Activated naive CD8-positive, alpha-beta T cell treated with anti-CD3 and anti-CD28 coated beads for 36 hours (primary cell): ENCODE data around the gene EPS8L1. TPM values are rescaled to one million over a fixed set of nuclear protein-coding genes. Genes with fewer than 3 reads are reported as not detected.
"Not testable (repeated sequence)": the region's sequence is repeated elsewhere in the genome, so short reads cannot be mapped to it uniquely, and the experiment has no call there.

Source experiments
- DNase-seq: peaks from one replicate; pipeline ENCODE4 v3.0.0; 2021
- H3K27ac Mint-ChIP-seq: one replicate; pipeline ENCODE4 v1.8.0; 2022; ENCODE audit warnings: mild to moderate bottlenecking, moderate library complexity, mixed read lengths
- H3K27me3 Mint-ChIP-seq: one replicate; pipeline ENCODE4 v1.8.0; 2022; ENCODE audit warnings: mild to moderate bottlenecking, mixed read lengths
- H3K36me3 Mint-ChIP-seq: one replicate; pipeline ENCODE4 v1.8.0; 2021; ENCODE audit warnings: mild to moderate bottlenecking, mixed read lengths
- H3K4me1 Mint-ChIP-seq: one replicate; pipeline ENCODE4 v1.8.0; 2021; ENCODE audit warnings: mixed read lengths
- H3K4me3 Mint-ChIP-seq: one replicate; pipeline ENCODE4 v1.8.0; 2022; ENCODE audit warnings: mild to moderate bottlenecking, moderate library complexity, mixed read lengths
- H3K9me3 Mint-ChIP-seq: one replicate; pipeline ENCODE4 v1.8.0; 2022; ENCODE audit warnings: mixed read lengths
- total RNA-seq, 2 experiments: library from RNA; stranded (reverse); gene quantifications; one replicate each; pipeline ENCODE4 v1.2.3, GENCODE V29; 2021

EPS8L1 gene
- total RNA-seq, 2 experiments from 2014 or later: 1.3 to 1.5 TPM

DNA sequence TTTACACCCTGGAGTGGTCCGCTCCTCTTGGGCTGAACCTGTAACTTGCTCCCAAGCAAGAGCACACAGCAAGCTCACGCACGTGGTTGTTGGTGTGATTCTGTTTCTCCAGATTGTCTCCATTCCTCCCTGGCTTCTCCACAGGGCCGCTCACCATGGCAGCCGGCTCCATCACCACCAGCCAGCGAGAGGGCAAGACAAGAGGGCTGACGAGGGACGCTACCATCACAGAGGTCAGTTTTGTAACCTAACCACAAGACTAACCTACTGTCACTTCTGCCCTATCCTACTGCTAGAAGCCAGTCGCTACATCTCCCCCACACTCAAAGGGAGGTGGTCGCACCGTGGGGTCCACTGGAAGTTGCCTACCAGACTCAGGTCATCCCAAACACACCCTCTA is 33.0 kb upstream of the EPS8L1 start:
- H3K27me3 Mint-ChIP-seq: no peaks in the 10 kb centered on the region
- peaks cover 25% of the 10 kb centered on the region for H3K4me1 Mint-ChIP-seq
- DNase-seq: no peak
- peak overlapping the region; percentile 56 for H3K4me3 Mint-ChIP-seq
- peaks cover 48% of the 10 kb centered on the region for H3K36me3 Mint-ChIP-seq
- no peaks in the 10 kb centered on the region for H3K9me3 Mint-ChIP-seq
- peak overlapping the region; percentile 88 for H3K27ac Mint-ChIP-seq

DNA sequence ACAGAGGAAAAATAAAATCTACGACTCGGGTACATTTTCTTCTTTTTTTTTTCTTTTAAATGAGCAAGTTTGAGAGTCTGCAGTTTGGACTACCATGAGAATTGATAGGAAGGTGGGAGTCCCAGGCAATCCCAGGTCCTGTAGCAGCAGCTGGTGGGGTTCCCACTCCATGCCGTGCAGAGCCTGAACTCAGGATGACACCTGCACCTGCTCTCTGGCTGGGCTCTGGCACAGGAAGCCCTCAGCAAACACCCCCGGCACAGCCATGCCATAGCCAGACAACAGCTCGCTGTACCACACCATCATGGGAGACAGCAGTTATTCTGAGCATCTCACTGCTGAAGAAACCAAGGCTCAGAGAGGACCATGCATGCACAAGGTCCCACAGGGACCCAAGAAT is 31.4 kb upstream of the EPS8L1 start:
- no peaks in the 10 kb centered on the region for H3K9me3 Mint-ChIP-seq
- no peak overlapping the region for H3K4me3 Mint-ChIP-seq
- no peak for DNase-seq
- H3K27ac Mint-ChIP-seq: no peak overlapping the region
- H3K4me1 Mint-ChIP-seq: peaks cover 22% of the 10 kb centered on the region
- peaks cover 49% of the 10 kb centered on the region for H3K36me3 Mint-ChIP-seq
- no peaks in the 10 kb centered on the region for H3K27me3 Mint-ChIP-seq

DNA sequence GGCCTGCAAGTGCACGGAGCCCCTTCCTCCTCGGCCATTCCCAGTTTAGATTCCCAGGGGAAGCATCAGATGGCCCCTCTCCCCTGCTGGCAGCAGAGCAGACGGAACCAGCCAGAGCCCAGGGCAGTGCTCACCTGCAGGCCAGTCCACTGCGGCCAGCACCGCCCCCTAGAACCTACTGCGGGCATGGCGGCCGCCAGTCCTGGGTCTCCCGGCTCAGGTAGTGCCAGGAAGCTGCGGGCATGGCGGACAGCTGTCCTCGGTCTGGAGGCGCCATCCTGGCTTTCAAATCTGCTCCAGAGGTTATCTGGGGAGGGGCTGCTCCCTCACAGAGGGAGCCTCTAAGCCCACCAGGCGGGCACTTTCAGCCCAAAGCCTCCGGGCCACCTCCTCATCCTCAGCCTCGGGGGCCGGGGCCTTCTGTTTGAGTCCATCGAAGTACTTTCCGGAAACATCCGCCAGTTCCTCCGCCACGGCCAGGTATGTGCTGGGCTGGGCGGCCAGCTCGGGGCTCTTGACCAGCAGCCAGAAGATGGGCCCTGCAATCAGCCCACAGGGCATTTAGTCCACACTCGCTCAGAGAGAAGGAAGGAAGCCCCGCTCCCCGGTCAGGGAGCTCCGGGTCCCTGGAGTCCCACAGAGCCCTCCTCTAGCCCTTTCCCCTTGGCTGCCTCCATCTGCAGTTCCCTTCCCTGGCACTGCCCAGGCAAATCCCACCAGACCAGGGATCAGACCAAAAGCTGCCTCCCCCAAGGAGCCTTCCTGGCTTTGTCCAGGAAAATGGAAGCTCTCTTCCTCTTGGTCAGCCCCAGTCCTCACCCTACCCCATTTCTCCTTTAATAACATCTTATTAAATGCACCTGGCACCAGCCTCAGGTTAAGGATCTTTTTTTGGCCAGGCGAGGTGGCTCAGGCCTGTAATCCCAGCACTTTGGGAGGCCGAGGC is 30.6 kb upstream of the EPS8L1 start:
- H3K4me1 Mint-ChIP-seq: peaks cover 22% of the 10 kb centered on the region
- H3K9me3 Mint-ChIP-seq: no peaks in the 10 kb centered on the region
- H3K4me3 Mint-ChIP-seq: no peak overlapping the region
- no peaks in the 10 kb centered on the region for H3K27me3 Mint-ChIP-seq
- H3K27ac Mint-ChIP-seq: peak overlapping the region; percentile 16
- H3K36me3 Mint-ChIP-seq: peaks cover 44% of the 10 kb centered on the region
- no peak for DNase-seq

DNA sequence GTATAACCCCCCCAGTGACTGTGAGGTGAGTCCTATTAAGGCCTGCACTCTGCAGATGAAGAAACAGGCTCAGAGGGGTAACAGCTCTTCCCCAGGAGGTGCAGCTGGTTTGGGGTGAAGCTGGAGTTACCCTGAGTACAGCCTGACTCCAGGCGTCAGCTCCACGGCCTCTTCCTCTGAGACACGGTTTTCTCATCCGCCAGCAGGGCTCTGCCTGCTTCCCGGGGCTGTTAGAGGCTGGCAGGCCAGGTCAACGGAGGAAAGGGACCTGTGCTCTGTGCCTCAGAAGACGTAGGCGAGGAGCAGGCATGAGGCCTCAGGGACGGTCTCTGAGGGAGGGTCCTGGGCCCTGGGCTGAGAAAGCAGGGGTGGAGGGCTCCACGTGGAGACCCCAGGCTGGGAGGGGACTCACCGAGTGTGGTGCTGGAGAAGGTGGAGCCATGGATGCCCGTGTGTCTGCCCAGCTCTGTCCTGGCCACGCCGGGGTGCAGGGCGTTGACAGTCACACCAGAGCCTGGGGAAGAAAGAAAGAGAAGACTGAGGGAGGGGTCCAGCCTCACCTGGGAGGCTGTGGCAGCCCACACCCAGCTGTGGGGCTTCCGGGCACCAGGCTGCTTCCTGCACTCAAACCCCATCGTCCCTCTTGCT is 28.6 kb upstream of the EPS8L1 start:
- no peaks in the 10 kb centered on the region for H3K9me3 Mint-ChIP-seq
- DNase-seq: no peak
- H3K4me3 Mint-ChIP-seq: no peak overlapping the region
- no peaks in the 10 kb centered on the region for H3K27me3 Mint-ChIP-seq
- peaks cover 44% of the 10 kb centered on the region for H3K36me3 Mint-ChIP-seq
- H3K27ac Mint-ChIP-seq: no peak overlapping the region
- peaks cover 12% of the 10 kb centered on the region for H3K4me1 Mint-ChIP-seq

DNA sequence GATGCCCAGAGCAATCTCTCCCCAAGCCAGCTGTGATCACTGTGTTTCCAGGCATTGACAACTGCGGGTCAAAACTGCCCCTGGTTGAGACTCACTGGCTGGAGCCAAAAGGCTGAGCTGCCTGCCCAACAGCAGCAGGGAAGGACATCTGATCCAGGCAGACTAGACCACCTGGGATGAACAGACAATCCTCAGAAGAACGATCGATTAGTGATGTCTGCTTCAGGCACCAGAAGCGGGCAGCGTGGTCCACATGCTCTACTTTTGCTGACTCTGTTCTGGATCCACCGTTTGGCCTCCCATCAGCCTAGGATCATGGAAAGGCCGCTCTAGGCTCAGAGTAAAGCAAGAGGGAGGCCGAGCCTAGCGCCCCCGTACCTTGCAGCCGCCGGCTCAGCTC is 27.7 kb upstream of the EPS8L1 start:
- Mint-ChIP-seq H3K27me3 (no peaks in the 10 kb centered on the region), H3K4me1 (peaks cover 3% of the 10 kb centered on the region), H3K36me3 (peaks cover 43% of the 10 kb centered on the region), H3K9me3 (no peaks in the 10 kb centered on the region), H3K4me3 (no peak overlapping the region), H3K27ac (no peak overlapping the region)
- no peak for DNase-seq

DNA sequence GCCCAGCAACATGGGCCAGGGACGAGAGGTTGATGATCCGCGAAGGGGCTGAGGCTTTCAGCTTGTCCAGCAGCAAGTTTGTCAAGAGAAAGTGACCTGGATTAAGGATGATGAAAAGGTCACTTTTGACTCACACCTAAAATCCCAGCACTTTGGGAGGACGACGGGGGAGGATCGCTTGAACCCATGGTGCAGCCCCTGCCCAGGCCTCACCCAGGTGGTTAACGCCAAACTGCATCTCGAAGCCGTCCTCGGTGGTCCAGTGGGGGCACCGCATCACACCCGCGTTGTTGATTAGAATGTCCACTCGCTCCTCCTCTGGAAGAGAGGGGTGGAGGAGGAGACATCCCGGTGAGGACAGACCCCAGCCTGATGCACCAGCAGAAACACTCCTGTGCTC is 27.2 kb upstream of the EPS8L1 start:
- Mint-ChIP-seq H3K27ac (no peak overlapping the region), H3K4me1 (no peaks in the 10 kb centered on the region), H3K9me3 (no peaks in the 10 kb centered on the region), H3K36me3 (peaks cover 43% of the 10 kb centered on the region), H3K27me3 (no peaks in the 10 kb centered on the region), H3K4me3 (no peak overlapping the region)
- no peak for DNase-seq

DNA sequence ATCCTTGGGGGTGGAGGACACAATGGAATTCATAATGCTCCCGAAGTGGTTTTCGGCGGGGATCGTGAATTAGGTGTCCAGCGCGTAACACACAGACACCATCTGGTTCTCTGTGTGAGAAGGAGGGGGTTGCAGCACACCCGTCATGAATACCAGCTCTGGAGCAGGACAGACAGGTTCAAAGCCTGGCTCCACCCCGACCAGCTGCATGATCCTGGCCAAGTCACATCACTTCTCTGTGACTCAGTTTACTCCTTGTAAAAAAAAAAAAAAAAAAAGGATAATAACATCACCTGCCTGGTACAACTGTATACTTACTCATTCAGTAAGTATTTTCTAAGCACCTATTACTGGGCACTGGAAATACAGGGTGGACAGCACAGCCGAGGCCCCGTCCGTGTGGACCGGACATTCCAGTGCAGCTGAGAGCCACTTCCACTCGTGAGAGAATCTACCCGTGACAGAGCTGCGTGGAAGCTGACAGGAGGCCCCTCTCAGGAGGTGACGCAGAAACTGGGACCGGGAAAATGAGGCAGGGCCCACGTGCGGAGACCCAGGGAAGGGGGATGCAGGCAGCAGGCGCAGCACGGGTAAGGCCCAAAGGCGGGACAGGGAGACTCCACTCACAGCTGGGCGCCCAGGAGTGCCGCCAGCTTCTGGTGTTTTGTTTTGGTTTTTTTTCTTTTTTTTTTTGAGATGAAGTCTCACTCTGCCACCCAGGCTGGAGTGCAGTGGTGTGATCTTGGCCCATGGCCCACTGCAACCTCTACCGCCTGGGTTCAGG is 24.7 kb upstream of the EPS8L1 start:
- DNase-seq: no peak
- H3K36me3 Mint-ChIP-seq: peaks cover 37% of the 10 kb centered on the region
- no peaks in the 10 kb centered on the region for H3K9me3 Mint-ChIP-seq
- no peaks in the 10 kb centered on the region for H3K27me3 Mint-ChIP-seq
- no peak overlapping the region for H3K4me3 Mint-ChIP-seq
- H3K4me1 Mint-ChIP-seq: no peaks in the 10 kb centered on the region
- H3K27ac Mint-ChIP-seq: no peak overlapping the region

DNA sequence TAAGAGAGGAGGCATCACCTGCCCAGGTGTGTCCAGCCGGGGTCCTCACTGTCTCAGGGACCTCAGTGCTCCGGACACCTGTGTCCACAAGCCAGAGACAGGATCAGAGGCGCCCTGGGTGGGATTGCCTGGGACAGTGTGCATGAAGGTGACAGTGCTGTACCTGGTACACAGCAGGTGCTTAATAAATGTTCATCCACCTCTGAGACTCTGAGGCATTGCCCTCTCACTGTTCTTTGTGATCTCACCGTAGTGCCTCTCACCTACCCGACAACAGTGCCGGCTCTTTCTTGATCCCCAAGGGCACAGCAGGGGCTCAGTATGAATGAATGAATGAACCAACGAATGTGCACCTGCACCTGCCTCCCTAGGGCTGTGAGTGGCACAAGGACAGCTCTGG is 21.9 kb upstream of the EPS8L1 start:
- Mint-ChIP-seq H3K36me3 (peaks cover 45% of the 10 kb centered on the region), H3K27me3 (no peaks in the 10 kb centered on the region)

DNA sequence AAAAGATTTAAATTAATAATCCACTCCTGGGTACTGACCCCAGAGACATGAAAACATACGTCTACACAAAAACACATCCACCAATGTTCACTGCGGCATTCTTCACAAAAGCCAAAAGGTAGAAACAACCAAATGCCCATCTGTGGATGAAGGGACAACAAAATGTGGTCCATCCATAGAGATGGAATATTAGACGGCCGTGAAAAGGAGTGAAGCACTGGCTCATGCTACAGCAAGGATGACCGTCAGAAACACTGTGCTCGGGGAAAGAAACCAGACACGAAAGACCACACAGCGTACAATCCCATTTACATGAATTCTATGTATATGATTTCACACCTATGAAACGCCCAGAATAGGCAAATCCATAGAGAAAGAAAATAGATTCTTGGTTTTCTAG is 18.8 kb upstream of the EPS8L1 start:
- no peak overlapping the region for H3K27ac Mint-ChIP-seq

More for the DNA sequence above, 21.9 kb upstream of the EPS8L1 start:
- no peaks in the 10 kb centered on the region for H3K4me1 Mint-ChIP-seq
- DNase-seq: no peak
- H3K4me3 Mint-ChIP-seq: no peak overlapping the region
- H3K27ac Mint-ChIP-seq: no peak overlapping the region
- no peaks in the 10 kb centered on the region for H3K9me3 Mint-ChIP-seq

DNA sequence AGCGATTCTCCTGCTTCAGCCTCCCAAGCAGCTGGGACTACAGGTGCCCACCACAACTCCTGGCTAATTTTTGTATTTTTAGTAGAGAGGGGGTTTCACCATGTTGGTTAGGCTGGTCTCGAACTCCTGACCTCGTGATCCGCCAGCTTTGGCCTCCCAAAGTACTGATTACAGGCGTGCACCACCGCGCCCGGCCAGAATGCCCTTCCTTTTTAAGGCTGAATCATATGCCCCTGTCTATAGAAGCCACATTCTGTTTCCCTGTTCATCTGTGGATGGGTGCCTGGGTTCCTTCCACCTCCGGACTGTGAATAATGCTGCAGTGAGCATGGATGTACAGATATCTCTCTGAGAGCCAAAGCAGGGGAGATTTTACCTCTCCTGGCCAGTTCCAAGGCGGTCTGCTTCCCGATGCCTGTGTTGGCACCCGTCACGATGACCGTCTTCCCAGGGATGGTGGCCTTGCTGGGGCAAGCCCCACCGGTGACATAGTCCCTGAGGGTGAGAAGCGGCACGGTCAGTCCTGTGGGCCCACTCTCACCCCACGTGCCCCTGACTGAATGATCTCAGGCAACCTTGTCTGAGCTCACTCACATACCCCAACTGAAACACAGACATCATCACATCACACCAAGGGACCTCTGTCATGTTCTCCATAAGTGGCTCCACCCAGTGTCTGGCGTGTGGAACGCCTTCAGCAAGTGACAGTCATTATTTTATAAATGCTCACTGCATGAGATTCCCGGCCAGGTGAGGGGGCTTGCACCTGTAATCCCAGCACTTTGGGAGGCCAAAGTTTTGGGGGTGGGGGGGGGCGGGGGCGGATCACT is 16.7 kb upstream of the EPS8L1 start:
- H3K4me3 Mint-ChIP-seq: no peak overlapping the region
- no peaks in the 10 kb centered on the region for H3K27me3 Mint-ChIP-seq
- H3K4me1 Mint-ChIP-seq: peaks cover 14% of the 10 kb centered on the region
- no peak overlapping the region for H3K27ac Mint-ChIP-seq
- H3K9me3 Mint-ChIP-seq: no peaks in the 10 kb centered on the region
- DNase-seq: no peak
- peaks cover 37% of the 10 kb centered on the region for H3K36me3 Mint-ChIP-seq

More for the DNA sequence above, 18.8 kb upstream of the EPS8L1 start:
- Mint-ChIP-seq H3K36me3 (peaks cover 48% of the 10 kb centered on the region), H3K4me1 (peaks cover 11% of the 10 kb centered on the region), H3K4me3 (no peak overlapping the region), H3K9me3 (no peaks in the 10 kb centered on the region), H3K27me3 (no peaks in the 10 kb centered on the region)
- DNase-seq: no peak

DNA sequence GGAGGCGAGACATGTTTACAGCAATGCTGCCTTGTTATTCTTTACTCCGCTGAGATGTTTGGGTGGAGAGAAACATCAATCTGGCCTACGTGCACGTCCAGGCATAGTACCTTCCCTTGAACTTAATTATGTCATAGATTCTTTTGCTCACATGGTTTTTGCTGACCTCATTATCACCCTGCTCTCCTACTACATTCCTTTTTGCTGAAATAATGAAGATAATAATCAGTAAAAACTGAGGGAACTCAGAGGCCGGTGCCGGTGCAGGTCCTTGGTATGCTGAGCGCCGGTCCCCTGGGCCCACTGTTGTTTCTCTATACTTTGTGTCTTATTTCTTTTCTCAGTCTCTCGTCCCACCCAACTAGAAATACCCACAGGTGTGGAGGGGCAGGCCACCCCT is 15.4 kb upstream of the EPS8L1 start:
- DNase-seq, H3K9me3 Mint-ChIP-seq, H3K27me3 Mint-ChIP-seq, H3K4me3 Mint-ChIP-seq: not testable (repeated sequence)
- Mint-ChIP-seq H3K36me3 (peaks cover 35% of the 10 kb centered on the region), H3K27ac (peak overlapping the region; percentile 45), H3K4me1 (peaks cover 14% of the 10 kb centered on the region)

DNA sequence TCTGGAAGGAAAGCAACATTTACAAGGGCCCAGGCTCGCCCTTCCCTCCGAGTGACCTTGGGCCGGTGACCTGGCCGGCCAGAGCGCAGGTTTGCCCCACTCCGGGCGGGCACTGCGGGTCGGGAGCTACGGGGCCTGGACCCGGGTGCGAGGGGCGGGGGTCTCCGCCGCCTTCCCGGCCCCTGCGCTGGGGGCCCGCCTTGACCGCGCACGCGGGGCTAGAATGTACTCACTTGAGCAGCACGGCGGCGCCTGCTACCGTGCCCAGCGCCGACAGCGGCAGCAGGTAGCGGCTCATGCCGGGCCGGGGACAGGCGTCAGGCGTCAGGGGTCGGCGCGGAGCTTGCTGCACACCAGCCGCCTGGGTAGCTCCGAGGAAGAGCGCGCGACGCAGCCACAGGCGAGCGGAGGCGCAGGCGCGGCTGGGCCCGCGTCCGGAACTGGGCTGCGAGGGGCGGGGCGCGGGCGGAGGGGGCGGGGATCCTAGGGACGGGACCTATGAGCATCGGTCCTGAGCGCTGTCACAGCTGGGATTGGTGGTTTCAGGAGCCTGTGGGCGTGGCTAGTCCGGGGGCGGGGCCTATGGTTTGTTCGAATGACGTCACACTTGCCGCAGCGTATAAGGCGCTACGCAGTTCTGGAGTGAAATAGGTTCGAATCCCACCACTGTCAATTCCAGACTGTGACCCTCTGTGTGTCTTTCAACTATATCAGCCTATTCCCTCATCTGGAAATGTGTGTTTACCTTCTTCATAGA is 12.8 kb upstream of the EPS8L1 start, which contains the start of gene RDH13:
RDH13 (minus strand) TSS at position 414 of the 757 bp plus-strand sequence; CDS start at position 298, 116 bp downstream.
- Mint-ChIP-seq H3K36me3 (peaks cover 20% of the 10 kb centered on the region), H3K27ac (peak within 1 kb of the TSS; percentile 87), H3K4me1 (peaks cover 14% of the 10 kb centered on the region), H3K4me3 (peak within 1 kb of the TSS; percentile 95), H3K9me3 (no peaks in the 10 kb centered on the region), H3K27me3 (peaks cover 19% of the 10 kb centered on the region)
- DNase-seq: peak; percentile 98

DNA sequence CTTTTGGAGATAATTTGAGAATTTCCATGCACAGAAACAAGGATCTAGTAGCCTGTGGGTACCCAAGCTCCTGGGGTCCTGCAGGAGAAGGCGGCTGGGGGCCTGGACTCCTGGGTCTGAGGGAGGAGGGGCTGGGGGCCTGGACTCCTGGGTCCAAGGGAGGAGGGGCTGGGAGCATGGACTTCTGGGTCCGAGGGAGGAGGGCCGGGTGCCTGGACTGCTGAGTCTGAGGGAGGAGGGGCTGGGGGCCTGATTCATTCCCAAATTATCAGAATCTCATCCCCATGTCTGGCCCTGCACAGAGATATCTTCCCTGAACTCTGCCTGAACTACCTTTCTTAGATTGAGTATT is 12.2 kb upstream of the EPS8L1 start:
- Mint-ChIP-seq H3K9me3 (no peaks in the 10 kb centered on the region), H3K36me3 (peaks cover 18% of the 10 kb centered on the region), H3K4me1 (peaks cover 14% of the 10 kb centered on the region), H3K27ac (no peak overlapping the region), H3K27me3 (peaks cover 25% of the 10 kb centered on the region), H3K4me3 (peak overlapping the region; percentile 26)
- no peak for DNase-seq

DNA sequence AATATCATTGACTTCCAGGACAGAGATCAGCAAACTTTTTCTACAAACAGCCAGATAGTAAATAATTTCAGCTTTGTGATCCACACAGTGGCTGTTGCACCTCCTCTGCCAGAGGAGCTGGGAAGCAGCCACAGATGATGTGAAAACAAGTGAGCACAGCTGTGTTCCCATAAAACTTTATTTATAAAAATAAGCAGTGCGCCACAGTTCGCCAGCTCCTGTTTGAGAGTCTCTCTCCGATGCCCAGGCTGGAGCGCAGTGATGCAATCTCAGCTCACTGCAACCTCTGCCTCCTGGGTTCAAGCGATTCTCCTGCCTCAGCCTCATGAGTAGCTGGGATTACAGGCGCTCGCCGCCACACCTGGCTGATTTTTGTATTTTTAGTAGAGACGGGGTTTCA is 10.2 kb upstream of the EPS8L1 start:
- not testable (repeated sequence) for H3K4me3 Mint-ChIP-seq, H3K9me3 Mint-ChIP-seq, H3K36me3 Mint-ChIP-seq, H3K27ac Mint-ChIP-seq, DNase-seq
- H3K4me1 Mint-ChIP-seq: peaks cover 17% of the 10 kb centered on the region
- peaks cover 45% of the 10 kb centered on the region for H3K27me3 Mint-ChIP-seq
